Measurements from ENCODE around the gene PINLYP.
A peak's percentile ranks its signal among the peaks of the same experiment; 100 is the strongest.
"Not testable (repeated sequence)": the region's sequence is repeated elsewhere in the genome, so short reads cannot be mapped to it uniquely, and the experiment has no call there.

The PINLYP gene

DNA sequence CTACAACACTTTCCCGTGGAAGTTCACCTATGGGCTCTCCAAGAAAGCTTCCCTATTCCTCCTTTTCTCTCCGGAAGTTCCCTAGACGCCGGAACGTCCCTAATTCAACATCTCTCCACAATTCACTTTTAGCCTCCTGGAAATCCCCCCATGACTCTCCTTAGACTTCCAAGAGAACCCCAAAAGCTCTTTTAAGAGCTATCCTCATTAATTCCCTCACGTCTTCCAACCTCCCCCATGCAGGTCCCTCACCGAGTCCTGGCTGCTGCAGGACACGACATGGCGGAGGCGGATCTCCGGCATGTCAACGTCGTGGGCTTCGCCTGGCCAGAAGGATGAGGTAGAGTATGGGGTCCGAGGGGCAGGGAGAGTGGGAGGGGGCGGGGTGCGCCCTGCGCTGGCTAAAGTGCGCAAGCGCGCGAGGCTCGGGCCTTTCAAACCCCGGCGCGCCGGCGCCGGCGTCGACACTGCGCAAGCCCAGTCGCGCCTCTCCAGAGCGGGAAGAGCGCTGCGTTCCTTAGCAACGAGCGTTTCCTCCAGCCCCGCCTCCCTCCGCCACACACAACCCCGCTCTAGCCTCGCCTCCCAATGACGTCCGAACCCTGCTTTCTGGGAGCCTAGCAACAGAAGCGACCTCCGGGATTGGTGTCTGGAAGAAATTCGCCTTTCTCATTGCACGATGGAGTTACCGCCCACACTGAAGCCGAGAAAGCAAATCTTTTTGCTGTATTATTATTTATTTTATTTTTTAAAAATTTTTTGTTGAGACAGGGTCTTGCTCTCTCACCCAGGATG, at the start of gene PINLYP, which contains the start of gene XRCC1:
TSS of gene PINLYP (plus strand) at position 646 of the 795 bp plus-strand sequence. CDS start 1,391 bp downstream, outside the sequence.
TSS of gene XRCC1 (minus strand) at position 372 of the 795 bp plus-strand sequence. CDS start at position 303, 69 bp downstream.
- DNase-seq, result peak; percentile 100

DNA sequence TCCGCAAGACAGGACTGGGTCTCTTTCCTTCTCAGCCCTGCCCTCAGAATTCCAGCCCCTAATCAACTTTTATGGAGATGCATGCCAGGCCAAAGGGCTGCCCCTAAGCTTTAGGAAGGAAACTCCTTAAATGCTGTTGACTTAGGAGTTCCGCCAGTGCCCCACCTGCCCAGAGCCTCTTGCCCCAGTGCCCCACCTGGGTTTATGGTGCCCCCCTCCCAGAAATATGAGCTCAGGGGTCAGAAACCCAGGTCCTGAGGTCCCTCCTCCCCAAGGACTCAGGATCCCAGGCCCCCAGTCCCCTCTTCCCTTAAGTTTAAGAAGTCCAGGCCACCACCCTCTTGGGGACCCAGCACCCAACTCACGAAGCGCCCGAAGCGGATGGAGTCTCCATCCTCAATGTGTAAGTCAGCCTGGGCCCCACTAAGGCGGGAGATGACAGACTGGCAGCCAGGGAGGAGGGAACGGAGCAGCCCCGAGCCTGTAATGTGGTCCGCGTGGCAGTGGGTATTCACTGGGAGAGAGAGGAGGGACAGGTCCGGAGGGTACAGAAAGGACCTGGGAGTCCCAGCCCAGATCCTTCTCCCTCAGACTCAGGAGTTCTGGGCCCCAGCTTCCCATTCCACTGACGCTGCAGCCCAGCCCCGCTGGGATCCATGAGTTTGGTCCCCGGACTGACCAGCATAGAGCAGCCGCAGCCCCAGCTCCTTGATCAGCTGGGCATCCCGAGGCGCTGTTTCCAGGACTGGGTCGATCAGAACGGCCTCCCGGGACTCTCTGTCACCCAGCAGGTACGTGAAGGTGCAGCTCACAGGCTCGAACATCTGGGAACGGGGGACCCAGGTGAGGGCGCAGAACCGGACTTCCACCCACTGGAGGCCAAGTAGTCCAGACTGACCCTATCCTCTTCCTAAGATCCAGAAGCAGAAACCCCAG, 49.5 kb upstream of the PINLYP start:
- peak; percentile 21 for DNase-seq

DNA sequence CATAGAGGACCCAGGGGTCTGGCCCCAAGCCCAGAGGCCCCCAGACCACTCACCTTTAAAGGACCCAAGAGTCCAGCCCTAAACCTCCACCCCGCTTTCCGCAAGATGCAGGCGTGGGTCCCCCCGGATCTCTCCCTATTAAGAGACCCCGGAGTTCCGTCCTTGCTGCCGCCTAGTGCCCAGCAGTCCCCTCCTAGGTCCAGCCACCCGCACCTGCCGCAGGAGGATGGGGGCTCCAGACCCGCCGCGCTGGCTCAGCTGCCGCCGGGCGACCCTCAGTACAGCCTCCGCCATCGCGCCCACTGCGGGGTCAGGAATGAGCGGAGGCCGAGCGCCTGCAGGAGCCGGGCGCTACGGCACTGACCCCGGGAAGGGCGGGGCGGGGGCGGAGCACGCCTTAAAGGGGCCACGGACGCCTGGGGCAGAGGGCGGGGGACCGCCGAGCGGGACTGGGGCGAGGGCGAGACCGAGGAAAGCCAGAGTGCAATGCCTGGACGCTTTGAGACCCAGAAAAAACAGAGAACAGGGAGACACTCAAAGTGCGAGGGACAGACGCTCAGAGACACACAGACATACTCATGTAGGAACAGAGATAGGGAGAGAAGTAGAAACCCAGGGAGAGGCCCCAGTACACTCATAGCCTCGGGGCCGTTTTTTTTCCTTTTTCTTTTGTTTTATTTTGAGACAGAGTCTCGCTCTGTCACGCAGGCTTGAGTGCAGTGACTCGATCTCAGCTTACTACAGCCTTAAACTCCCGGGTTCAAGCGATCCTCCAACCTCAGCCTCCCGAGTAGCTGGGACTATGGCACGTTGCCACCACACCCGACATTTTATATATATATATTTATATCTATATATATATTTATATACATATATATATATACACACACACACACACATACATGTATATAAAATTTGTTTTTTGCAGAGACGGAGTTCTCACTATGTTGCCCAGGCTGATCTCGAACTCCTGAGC, 48.4 kb upstream of the PINLYP start, which contains the start of gene ETHE1:
TSS of gene ETHE1 (minus strand) at position 318 of the 976 bp plus-strand sequence. CDS start at position 294, 24 bp downstream.
- peak; percentile 82 for DNase-seq

DNA sequence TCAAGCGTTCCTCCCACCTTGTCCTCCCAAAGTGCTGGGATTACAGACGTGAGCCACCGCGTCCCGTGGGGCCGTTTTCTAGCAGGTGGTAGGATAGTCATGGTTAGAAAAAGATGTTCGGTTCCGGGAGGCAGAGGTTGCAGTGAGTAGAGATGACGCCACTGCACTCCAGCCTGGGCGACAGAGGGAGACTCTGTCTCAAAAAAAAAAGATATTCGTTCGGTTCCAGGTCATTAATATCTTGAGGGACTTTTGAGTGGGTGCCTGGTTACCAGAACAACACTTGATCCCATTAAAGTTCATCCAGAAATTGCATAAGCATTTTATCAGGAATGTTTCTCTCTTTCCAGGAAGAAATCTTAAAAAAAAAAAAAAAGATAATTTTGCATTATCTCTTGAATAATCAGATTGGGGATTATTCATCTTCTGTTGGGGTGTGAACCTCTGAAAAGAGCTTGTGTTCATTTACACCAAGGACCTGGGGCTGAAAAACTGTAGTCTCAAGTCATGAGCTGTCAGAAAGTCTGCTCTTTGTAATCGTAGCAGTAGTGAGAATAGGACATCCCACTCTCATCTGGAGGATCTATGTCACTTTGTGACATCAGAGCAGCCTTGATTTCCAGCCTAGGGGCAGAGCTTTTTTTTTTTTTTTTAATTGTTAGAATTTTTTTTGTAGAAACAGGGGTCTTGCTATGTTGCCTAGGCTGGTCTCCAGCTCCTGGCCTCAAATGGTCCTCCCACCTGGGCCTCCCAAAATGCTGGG, 47.6 kb upstream of the PINLYP start:
- DNase-seq, result no peak

DNA sequence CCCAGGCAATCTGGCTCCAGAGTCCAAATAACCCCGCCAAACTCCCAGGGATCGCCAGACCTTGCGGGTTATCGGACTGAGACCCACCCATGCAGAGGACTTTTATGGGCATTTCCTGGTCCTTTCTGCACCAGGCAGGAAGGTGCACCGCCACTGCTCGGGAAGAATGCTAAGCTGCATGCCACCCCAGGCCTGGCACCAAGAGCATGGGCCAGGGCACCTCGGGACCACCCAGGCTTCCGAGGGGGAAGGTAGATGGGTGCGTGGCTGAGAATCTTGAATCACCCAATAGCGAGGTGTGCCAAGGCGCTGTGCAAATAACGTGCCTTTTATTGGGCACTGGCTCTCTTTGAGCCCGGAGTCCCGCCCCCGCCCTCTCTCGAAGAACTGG, 43.0 kb upstream of the PINLYP start:
- DNase-seq, result peak; percentile 89

DNA sequence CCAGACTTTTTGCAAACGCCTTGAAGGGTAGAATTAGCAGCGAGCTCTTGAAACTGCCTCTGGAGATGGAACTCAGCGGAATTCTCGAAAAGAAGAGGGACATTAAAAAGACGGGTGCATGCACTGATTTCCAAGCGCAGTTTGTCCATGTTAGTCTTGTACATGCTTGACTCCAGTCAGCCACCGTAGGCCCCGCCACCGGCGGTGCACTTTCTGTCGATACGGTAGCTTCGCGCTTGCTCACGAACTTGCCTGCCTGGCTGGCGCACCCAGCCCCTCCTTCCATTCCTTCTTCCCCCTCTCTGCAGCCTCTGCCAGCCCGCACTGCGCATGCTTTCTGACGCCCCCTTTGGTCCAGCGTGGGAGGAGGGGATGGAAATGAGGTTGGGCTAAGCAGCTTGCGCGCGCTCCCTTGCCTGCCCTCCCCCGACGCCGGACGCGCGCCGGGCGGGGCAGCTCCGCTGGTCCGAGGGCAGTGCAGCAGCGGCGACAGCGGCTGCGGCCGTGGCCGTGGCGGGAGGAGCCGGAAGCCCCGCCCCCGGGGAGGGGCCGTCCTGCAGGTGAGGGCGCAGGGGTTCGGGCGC, 42.5 kb upstream of the PINLYP start, which contains the start of gene ZNF575:
TSS of gene ZNF575 (plus strand) at position 227 of the 584 bp plus-strand sequence. CDS start 1,235 bp downstream, outside the sequence.
- DNase-seq, result peak; percentile 99

DNA sequence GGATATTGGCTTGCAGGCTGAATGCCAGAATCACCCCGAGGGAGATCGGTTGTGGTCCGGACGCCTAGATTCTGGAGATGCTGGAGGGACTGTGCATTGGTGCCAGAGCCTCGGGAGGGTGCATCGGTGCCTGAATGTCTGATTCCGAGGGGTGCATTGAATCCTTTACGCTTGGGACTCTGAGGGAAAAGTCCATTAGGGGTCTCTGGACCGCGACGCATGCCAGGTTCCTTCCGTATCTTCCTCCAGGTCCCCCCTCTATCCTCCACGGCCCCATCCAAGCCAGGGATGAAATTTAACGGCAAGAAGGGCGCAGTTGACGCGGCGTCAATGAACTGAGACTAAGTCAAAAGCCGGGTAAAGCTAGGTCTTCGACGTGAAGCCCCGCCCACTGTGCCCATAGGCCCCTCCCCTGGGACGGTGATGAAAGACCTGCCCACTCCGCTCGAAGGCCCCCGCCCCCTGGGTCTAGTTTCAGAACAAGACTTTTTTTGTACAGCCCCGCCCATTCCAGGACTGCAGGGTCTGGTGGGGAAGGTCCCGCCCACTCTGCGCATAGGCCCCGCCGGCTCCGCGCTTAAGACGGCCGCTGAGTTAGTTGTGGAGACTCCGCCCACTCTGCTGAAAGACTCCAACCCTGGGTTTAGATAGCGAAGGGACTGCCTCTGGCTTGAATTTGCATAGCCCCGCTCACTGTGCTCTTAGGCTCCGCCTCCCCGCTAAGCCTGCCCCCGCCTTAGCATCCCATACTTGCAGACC, 41.9 kb upstream of the PINLYP start:
- DNase-seq, result peak; percentile 100

DNA sequence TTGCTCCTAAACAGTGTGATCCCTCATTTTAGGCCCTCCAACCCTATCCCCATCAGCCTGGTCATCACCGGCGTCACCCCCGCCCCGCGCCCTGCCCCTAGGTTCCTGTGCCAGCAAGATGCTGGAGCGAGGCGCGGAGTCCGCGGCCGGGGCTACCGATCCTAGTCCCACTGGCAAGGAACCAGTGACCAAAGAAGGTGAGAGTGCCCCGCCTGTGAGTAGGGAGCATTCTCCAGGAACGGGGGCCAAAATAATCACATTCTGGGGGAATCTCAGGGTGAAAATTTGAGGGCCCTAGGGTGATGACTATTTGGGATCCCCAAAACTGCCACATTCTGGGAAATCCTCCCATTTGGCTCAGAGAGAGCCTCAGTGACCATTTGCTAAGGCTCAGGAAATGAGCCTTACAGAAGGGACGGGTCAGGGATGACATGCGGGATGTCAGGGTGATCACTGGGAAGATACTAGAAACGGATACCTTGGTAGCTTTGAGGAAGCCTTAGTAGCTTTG, 41.2 kb upstream of the PINLYP start:
- peak; percentile 37 for DNase-seq

DNA sequence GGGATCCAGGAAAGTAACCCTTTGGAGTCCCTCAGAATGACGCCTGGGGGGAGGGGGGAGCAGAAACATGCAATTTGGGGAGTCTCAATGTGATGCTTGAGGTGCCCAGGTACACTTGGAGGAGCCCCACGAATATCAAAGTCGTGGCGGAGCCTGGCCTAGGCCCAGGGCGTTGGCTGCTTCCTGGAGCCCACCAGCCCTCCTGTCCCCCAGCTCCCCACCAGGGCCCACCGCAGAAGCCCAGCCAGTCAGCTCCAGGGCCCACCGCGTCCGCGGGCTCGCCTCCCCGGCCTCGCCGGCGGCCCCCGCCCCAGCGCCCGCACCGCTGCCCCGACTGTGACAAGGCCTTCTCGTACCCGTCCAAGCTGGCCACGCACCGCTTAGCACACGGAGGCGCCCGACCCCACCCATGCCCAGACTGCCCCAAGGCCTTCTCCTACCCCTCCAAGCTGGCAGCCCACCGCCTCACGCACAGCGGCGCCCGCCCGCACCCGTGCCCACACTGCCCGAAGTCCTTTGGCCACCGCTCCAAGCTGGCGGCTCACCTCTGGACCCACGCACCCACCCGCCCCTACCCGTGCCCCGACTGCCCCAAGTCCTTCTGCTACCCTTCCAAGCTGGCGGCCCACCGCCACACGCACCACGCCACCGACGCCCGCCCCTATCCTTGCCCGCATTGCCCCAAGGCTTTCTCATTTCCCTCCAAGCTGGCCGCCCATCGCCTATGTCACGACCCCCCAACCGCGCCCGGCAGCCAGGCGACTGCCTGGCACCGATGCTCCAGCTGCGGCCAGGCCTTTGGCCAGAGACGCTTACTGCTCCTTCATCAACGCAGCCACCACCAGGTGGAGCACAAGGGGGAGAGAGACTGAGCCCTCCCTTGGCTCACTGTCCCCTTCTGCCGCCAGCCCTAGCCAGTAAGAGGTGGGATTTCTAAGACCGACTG, 40.5 kb upstream of the PINLYP start:
- DNase-seq, result peak; percentile 50

DNA sequence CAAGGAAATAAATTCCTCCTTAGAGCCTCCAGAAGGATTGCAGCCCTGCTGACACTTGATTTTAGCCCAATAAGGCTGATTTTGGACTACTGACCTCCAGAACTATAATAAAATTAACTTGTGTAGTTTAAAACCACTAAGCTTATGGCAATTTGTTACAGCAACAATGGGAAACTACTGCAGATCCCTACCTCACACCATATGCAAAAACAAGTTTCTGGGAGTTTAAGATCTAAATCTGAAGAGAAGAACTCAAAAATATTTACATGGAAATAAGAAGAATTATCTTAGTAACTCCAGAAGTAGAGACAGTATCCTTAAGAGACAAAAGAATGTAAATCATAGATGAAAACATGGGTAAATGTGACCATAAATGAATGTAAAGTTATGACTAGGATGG, 36.7 kb upstream of the PINLYP start:
- DNase-seq, result no peak

DNA sequence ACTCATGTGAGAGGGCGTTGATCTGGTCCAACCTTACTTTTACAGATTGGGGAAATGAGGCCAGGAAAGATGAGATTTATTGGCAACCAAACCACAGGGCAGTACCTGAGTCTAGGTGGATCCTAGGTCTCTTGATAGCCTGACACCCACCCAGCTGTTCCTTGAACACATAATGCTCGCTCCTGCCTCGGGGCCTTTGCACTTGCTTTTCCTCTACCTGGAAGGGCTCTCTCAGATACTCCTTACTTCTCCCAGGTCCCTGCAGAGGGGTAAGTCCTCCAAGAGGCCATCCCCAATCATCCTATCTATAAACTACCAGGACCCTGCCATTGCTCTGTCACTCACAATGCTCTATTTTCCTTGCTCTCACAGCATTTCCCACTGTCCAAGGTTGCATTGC, 35.2 kb upstream of the PINLYP start:
- DNase-seq, result no peak

DNA sequence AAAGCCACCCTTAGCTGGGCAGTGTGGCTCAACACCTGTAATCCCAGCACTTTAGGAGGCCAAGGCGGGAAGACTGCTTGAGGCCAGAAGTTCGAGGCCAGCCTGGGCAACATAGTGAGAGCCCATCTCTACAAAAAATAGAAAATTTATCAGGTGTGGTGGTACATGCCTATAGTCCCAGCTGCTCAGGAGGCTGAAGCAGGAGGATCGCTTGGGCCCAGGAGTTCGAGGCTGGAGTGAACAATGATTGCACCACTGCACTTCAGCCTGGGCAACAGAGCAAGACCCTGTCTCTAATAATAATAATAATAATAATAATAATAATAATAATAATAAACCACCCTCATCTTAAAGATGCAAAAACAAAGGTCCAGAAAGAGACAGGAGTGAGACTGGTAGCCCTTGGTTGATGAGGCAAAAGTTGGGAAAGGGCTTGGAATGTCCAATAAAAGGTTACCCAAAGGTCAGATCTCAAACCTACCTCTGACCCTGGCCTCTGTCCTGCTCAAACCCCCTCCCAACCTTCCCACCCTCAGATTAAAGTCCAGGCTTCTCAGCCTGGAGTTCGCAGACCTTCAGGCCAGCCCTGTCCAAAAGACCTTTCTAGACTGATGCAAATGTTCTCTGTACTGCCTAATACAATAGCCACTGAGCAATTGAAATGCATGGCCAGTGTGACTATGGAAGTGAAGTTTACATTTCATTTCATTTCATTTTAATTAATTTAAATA, 33.5 kb upstream of the PINLYP start:
- no peak for DNase-seq

DNA sequence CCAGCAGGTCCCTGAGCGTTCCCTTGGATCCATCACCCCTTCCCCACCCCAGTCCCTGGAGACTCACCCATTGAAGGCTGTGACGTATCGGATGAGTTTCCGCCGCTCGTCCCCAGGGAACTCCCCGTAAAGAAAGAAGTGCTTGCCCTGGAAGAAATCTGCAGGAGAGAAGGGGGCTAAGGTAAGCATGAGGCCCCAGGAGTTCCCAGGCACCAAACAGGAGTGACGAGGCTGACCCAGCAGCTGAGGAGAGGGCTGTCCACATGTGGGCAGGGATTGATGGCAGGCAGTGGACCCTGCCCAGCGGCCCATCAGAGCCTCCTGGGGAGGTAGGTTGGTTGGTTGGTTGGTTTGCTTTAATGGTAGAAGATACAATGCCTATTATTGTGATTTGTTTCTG, 31.5 kb upstream of the PINLYP start:
- no peak for DNase-seq

DNA sequence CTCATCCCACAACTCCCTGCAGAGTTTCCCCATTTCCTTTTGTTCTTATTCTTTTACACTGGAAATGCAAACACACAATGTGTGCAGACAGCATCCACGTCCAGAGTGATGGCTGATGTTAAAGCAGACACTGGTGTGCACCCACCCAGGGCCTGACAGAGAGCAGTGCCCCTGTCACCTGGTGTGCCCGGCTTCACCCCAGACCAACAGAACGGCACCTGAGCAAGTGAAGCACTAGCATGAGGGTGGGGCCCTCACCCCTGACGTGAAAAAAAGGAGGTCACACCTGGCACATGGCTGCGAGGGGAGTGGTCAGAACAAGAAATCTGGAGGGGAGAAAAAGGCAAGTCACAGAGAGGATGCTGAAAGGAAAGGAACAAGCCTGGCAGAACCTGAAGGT, 30.3 kb upstream of the PINLYP start:
- DNase-seq, result no peak

DNA sequence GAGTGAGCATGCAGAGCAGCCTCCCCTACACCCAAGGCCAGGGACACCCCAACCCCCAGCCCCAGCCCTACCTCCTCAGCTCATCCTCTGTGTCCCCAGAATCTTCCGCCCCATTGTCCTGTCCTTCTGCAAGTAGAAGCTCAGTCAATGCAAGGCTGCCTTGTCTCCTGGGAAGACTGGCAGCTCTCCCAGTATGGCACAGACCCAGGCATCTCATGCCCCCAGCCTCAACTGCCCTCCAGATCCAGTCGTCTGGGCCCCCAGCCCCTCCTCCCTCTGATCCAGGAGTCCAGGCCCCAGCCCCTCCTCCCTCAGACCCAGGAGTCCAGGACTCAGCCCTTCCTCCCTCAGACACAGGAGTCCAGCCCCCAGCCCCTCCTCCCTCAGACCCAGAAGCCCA, 29.6 kb upstream of the PINLYP start:
- DNase-seq, result no peak

DNA sequence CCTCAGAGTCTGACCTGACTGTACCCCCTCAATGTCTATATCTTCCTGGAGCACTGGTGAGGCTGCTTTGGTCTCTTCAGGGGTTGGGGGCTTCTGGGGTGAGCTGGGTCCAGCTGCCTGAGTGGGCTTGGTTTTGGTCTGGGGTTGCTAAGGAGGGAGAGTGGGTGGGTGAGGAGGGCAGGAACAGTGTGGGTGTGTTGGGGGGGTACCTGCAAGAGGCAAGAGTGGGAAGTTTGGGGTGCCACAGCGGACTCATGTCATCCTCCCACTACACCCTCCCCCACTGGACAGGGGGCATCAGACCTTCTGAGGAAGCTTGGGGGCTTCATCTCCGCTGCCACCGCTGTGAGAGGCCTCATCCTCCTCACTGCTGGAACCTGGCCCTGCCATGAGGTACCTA, 29.0 kb upstream of the PINLYP start:
- DNase-seq, result no peak

DNA sequence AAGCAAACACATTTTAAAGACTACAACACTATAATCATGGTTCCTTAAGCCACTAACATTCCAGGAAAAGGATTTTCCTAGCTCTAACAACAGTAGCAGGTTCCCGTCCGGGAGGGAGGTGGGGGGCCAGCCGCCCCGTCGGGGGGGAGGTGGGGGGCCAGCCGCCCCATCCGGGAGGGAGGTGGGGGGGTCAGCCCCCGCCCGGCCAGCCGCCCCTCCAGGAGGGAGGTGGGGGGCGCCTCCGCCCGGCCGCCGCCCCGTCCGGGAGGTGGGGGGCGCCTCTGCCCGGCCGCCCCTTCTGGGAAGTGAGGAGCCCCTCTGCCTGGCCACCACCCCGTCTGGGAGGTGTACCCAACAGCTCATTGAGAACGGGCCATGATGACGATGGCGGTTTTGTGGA, 27.7 kb upstream of the PINLYP start:
- not testable (repeated sequence) for DNase-seq

DNA sequence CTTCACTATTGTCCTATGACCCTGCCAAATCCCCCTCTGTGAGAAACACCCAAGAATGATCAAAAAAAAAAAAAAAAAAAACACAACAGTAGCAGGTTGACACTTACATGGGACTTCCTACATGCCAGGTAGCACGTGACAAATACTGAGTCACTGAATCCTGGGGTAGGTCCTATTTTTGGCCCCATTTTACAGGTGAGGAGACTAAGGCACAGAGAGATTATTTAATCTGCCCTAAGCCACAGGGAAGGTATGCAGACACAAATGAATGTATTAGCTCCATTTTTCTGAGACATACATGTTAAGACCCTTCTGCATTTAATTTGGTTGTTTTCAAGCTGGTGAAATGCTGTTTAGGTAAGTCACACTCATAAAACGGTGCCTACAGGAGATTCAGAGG, 26.9 kb upstream of the PINLYP start:
- no peak for DNase-seq
